ENCODE results near the gene LRRC28. TPM values are rescaled to one million over a fixed set of nuclear protein-coding genes. Genes with fewer than 3 reads are reported as not detected.

The LRRC28 gene
- total and polyA plus RNA-seq, 9 of the 15 experiments (the other 6 are each of a cell fraction or from before 2014, with no cell fraction given): 5.5 to 17.4 (median 7.9) TPM

- no peaks in the 10 kb centered on the region for H3K27me3 ChIP-seq (ENCODE audit: control insufficient read depth in 2 of 2, insufficient read depth in 2 of 2, low read length in 2 of 2)
- DNase-seq (ENCODE audit: extremely low read depth in 1 of 4, low spot score in 3 of 4) (no peak), FAIRE-seq (no peak), ATAC-seq (no peak)
- H3K9me3 ChIP-seq (replicated peaks; ENCODE audit: control insufficient read depth, insufficient read depth, low read depth, low read length): no peaks in the 10 kb centered on the region
- 0% methylated on average over 1 of the region's 1 CpG for WGBS (ENCODE audit: insufficient coverage, low coverage, missing lambda C conversion rate)
- no TSS peak for BruUV-seq (replicated peaks)
- POLR2A ChIA-PET: no interaction called here
- no peak overlapping the region for H3K27ac ChIP-seq (ENCODE audit: extremely low read depth, low read depth, low read length)
- H3K36me3 ChIP-seq (ENCODE audit: control insufficient read depth, insufficient read depth, low read length): no peaks in the 10 kb centered on the region
- CTCF ChIA-PET (ENCODE audit: low intra/inter-chr PET ratio): no interaction called here
- no peak overlapping the region for H2AFZ ChIP-seq (ENCODE audit: low read depth, low read length)
- no peaks in the 10 kb centered on the region for H3K9me1 ChIP-seq (ENCODE audit: control insufficient read depth, insufficient read depth, low read length)
- H3K79me2 ChIP-seq (ENCODE audit: control insufficient read depth, insufficient read depth, low read length): no peaks in the 10 kb centered on the region
- intact Hi-C loops (cut with micrococcal nuclease) (no loop called here), in situ Hi-C loops (cut with MboI) (no loop called here)
- no peak overlapping the region for H3K9ac ChIP-seq (ENCODE audit: insufficient read depth in 1 of 2, low read depth in 2 of 2, low read length in 2 of 2)
- H4K20me1 ChIP-seq (replicated peaks; ENCODE audit: control insufficient read depth, insufficient read depth, low read length): no peaks in the 10 kb centered on the region
- no peak overlapping the region for H3K4me2 ChIP-seq (ENCODE audit: insufficient read depth, low read length)
- no peak overlapping the region for H3K4me3 ChIP-seq
- no peaks in the 10 kb centered on the region for H3K4me1 ChIP-seq (replicated peaks in 1 of 2; ENCODE audit: control insufficient read depth in 2 of 2, insufficient read depth in 2 of 2, low read length in 2 of 2)
- TF ChIP-seq ASH1L (IDR thresholded peaks at IDR 0.05; ENCODE audit: borderline replicate concordance, low read depth, partially characterized antibody): no peak
- TF ChIP-seq RREB1 (CRISPR knock-in tag; IDR thresholded peaks at IDR 0.05): no peak
- no peak for TF ChIP-seq CHD1 (IDR thresholded peaks at IDR 0.05; ENCODE audit: low read length)
- TF ChIP-seq ZNF398 (CRISPR knock-in tag; IDR thresholded peaks at IDR 0.05): no peak
- no peak for TF ChIP-seq ZNF655 (CRISPR knock-in tag; IDR thresholded peaks at IDR 0.05)
- no peak for TF ChIP-seq NCOA1 (IDR thresholded peaks at IDR 0.05; ENCODE audit: low read depth)
- TF ChIP-seq ZNF263 (CRISPR knock-in tag; IDR thresholded peaks at IDR 0.05; ENCODE audit: borderline replicate concordance): no peak
- TF ChIP-seq ARID3B (CRISPR knock-in tag; IDR thresholded peaks at IDR 0.05; ENCODE audit: borderline replicate concordance): no peak
- no peak for TF ChIP-seq ZNF785 (CRISPR knock-in tag; IDR thresholded peaks at IDR 0.05)
- no peak for TF ChIP-seq RFX7 (CRISPR knock-in tag; IDR thresholded peaks at IDR 0.05)
Measured at GRCh38 chr15:99341786-99342185, 90.5 kb downstream of the LRRC28 start.

Measured in K562 (cell line).